GM21526 (cell line): ENCODE measurements around the gene UNC5A.

Experiments used
- ATAC-seq: cut with Tn5 transposase; IDR thresholded peaks from one replicate; pipeline ENCODE4 v1.9.1; 2021; ENCODE audit warnings: moderate library complexity; ENCODE audit not compliant: unreplicated experiment, low FRiP score

The UNC5A gene

DNA sequence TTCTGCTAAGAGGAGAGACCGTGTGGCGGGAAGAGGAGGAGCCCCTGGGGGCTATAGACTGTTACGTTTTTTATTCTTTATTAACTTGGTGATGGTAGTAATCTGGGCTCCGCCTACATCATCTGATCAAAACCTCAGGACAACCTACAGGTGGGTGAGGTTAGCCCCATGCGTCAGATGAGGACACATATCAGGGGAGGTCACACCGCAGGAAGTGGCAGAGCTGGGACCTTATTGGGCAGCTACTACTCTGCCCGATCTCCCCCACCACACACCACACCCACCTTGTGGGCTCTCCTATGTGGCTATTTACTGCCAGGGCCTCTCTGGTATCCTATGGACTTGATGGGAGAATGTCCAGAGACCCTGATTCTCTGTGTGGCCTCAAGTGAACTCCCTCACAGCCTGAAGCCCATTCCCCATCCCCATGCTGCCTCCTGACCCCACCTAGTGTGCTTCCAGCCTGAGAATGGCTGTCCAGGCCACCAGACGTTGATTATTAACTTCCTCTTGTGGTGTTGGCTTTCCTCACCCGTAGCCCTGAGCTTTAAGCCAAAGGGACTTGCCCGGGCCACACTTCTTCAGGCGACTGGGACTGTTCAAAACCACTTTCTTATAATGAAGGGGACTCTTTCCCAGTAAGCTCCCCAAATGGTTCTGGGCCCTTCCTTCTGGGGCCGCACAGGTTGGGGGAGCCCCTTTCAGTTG is 8.2 kb downstream of the UNC5A start:
- ATAC-seq: no peak

DNA sequence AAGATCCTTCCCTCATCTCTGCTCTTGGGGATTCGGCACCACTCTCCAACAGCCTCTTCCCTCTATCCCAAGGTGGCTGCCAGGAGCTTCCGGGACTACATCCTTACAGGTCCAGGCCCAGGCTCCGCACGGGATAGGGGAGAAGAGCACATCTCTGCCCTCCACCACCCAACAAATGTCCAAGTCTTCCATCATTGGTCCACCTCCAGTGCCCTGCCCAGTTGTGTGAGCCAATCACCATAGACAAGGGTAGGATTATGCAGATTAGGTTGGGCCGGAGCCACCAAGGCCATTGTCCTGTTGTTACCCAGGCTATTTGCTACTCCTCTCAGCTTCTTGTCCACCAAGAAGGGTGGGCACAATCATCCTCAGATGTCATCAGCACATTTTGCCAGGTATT is 9.1 kb downstream of the UNC5A start:
- no peak for ATAC-seq

DNA sequence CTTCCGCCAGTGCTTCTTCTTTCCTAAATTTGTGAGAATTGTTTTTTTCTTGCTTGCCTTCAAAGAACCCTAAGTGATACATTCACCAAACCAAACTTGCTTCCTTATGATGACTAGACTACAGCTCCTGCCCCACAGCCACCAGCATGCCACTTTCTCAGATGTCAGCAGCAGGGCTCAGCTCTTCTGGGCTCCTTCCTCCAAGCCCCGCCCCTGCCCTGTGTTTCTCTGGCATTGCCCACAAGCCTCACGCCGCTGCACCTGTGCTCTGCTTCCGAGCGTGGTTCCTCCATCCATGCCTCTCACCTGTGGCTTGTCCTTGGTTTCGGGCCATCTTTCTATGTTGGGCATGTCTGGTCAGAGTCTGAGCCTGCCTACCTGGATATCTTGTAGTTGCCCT is 10.6 kb downstream of the UNC5A start:
- no peak for ATAC-seq

DNA sequence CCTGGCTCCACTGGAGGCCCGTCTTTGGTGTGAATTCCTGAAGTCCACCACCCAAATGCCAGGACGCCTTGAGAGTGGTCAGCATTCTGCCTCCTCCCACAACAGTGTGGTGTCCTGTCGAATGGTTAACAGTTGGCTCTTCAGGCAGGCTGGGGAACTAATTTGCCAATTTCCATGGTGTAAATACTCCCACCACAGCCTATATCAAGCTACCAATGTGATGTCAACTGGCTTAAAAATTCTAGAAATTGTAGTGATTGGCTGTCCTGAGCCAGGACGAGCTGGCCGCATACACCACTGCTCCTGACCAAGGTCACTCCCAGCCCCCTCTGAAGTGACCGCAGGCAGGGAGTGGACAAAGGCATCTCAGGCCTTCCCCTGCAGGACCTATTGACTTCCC is 11.1 kb downstream of the UNC5A start:
- no peak for ATAC-seq

DNA sequence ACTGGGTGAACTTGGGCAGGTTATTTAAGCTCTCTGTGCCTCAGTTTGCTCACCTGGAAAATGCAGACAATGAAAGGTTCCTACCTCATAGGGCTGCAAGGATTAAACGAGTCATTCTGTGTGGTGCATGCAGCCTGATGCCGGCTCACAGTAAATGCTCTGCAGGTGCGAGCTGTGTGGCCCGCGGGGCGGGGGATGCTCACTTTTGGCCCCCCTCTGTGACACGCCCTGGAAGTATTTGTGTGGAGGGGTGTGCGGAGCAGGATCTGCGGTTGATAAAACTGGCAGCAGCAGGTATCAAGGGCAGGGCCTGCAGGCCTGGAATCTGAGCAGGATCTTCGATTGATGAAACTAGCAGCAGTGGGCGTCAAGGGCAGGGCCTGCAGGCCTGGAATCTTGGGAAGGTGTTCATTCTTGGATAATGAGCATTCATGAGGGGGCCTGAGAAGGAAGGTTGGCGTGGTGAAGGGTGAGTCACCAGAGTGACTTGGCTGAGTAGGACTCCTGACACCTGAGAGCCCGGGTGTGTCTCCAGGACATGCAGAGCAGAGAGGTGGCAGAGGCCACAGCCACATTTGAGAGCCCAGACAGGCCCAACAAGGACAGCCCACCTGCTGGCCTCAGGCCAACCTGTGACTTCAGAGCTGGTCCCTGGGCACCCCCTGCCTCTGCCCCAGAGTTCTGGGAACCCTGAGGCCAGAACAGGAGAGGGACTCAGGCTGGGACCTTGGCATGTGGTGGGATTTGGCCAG is 11.9 kb downstream of the UNC5A start:
- ATAC-seq: no peak

DNA sequence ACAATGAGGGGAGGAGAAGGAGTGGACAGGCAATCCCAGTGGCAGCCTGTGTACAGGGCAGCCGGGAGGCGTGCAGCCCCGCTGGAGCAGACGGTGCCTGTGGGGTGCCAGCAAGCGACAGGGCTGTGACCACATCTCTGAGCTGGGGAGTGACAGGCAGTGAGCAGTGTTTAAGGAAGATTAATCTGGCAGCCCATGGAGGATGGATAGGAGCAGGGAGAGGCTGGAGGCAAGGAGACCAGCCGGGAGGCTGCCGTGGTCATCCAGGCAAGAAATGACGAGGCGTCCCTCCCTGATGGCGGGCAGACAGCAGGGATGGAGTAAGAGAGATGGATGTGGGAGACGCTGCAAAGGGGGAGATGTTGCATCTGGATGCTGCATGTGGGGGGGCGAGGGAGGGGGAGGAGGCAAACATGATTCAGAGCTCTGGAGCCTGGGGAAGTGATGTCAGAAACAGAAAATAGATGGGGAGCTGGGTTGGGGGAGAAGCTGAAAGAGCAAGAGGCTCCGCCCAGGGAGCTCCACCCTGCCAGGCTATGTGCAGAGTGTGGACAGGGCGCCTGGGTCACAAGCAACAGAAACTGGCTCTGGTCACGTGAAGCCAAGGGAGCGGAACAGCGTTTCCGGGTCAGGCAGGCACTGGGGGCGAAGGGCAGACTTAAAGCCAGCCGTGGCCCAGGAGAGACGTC is 12.6 kb downstream of the UNC5A start:
- no peak for ATAC-seq

DNA sequence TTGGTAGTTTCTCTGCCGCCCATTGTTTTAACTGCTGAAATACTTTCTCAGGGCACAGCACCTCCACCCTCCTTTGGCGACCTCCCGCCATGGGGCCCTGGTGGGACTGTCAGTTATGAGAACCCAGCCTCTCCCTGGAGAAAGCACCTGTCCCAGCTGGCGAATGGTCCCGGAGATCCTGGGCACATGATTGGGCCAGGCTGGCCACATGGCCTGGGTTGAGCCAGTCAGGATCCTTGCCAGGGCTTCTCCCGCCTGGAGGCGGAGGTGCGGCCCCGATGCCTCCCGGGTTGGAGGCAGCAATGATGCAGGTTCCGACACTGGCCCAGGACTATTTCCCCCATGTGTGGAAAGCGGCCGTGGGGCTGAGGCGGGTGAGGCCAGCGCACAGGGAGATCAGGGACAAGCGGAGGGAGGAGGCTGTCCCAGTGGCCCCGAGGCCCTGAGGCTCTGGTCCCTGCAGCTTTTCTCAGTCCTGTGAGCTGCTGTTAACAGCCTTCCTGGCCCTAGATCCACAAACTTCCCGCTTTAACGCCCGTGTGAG is 13.6 kb downstream of the UNC5A start:
- no peak for ATAC-seq

DNA sequence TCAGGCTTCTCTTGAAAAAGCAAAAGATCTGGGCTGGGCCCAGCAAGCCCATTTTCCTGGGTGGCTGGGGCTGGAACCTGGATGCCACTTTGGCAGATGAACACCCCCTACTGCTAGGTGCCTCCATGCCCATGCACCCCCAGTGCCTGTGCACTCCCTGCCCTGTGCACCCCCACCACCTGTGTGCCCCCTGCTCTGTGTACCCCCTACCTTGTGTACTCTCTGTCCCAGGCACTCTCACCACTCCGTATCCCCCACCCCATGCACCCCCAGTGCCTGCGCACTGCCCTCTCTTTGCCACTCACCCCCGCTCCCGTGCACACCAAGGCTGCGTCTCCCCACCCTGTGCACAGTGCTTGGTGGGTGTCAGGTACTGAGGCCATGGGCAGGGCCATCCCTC is 14.2 kb downstream of the UNC5A start:
- ATAC-seq: no peak

DNA sequence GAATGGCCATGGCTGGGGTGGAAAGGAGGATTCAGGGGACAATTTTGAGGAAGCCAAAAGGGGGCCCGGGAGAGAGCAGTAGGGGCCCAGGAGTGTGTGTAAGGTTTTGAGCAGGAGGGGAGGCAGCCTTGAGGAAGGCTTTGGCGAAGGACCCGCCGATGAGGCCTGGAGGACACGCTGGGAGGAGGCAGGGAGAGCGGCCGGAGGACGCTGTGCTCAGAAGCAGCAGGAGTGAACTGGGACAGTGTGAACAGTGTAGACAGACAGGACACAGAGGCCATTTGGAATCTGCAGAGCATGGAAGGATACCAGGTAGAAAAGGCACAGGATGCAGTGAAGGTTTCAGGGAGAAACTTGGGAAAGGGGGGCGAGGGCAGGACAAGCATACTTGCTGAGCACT is 14.9 kb downstream of the UNC5A start:
- no peak for ATAC-seq

DNA sequence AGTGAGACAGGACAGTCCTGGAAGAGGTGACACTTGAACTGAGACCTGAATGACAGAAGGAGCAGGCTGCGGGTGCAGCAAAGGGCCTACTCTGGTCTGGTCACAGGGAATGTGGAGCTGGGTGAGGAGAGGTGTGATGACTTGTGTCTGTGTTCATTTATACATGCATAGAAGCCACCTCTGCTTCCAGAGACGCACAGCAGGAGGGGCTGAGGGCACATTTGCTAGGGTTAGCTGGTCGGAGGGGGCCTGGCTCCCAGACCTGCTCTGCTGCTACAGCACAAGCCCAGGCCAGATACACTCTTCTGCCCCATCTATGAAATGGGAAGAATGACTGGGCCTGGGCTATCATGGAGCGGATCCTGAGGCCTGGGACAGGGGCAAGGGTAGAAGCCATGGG is 15.6 kb downstream of the UNC5A start:
- ATAC-seq: no peak

DNA sequence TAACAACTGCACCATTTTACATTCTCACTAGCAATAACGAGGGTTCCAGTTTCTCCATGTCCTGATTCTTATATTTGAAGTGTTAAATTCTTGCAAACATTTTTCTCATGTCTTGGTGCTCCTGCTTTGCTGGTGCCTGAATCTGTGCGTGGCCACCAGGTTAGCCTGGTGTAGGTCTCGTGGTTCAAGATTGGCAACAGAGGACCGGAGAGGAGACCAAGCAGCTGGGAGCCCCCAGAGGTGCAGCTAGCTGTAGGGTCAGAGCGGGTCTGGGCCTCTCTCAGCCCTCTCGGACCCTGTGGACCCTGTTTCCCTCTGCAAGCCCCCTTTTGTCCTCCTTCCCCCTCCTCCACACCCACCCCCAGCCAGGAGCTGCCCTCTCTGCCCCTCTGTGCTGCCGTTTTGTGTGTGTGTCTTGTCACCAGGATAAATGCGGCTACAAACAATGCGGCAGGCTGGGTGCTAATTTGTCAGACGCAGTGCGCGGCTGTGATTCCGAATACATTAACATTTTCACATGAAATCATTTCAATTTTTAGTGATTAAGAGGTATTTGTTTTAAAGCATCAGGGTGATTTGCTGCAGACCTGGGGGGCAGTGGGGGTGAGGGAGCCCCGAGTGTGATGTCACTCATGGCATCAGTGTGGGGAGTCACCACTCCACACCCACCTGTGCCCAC is 17.5 kb downstream of the UNC5A start:
- no peak for ATAC-seq

DNA sequence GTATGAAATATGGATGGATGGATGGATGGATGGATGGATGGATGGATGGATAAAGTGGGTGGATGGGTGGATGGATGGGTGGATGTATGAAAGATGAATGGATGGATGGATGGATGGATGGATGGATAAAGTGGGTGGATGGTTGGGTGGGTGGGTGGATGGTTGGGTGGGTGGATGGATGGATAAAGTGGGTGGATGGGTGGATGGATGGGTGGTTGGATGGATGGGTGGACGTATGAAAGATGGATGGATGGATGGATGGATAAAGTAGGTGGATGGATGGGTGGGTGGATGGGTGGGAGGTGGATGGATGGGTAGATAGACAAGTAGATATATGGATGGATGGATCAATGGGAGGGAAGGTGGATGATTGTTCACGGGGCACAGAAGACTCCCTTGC is 19.0 kb downstream of the UNC5A start:
- ATAC-seq: no peak

DNA sequence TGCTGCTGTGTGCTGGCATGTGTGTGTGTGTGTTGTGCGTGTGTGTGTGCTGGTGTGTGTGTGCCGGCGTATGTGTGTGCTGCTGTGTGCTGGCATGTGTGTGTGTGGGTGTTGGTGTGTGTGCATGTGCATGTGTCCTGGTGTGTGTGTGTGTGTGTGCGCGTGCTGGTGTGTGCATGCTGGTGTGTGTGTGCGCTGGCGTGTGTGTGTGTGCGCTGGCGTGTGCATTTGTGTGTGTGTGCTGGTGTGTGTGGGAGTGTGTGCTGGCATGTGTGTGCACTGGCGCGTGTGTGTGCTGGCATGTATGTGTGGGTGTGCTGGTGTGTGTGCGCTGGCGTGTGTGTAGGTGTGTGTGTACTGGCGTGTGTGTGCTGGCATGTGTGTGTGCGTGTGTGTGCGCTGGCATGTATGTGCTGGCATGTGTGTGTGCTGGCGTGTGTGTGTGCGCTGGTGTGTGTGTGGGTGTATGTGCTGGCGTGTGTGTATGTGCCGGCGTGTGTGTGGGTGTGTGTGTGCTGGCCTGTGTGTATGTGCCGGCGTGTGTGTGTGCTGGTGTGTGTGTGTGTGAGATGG is 20.1 kb downstream of the UNC5A start:
- no peak for ATAC-seq

DNA sequence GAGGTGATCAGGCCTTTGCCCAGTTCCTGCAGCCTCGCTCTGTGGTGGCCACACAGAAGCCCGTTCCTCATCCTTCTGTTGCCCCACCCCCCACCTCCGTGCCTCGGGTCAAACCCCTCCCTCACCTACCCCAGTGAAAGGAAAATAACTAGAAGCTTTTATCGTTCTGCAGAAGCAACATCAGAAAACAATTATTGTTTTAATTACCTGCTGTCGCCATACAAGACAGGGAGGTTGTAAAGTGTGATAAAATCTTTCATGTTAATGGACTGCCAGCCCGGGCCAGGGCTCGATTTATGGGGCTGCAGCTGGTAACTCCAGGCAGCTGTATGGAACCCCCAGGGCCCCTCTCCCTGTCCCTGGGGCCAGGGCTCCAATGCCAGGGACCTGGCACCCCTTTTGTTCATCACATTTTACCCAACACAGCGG is 20.6 kb downstream of the UNC5A start:
- ATAC-seq: no peak

DNA sequence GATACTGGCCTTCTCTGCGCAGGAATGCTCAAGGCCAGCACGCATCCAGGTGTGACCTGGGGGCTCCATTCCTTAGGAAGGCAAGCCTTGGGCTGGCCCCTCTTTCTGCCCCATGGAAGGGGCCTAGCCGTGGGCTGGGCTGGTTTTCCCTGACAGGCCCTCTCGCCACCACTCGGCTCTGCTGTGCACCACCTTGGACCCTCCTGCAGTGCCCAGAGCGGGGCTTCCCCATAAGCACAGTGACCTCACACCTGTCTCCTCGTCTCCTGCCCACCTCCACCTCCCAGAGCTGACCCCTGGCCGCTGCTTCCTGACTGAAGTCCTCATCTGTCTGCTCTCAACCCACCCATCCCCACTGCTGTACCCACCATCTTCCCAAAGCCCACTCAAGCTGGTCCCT is 21.1 kb downstream of the UNC5A start:
- no peak for ATAC-seq

DNA sequence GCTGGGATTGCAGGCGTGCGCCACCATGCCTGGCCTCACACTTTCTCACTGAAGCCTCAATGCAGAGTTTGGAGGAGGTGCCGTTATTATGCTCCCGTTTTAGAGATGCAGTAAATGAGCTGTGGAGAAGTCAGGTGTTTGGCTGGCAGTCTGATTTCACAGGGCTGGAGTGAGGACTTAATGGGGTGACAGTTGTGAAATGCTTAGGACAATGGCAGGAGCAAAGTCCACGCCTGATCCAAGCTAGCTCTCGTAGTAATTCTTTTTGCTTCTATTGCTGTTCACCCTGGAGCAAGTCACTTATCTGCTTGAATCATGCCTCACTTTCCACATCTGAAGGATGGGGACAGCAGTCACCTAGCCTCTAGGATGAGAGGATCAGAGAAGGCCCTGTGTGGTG is 21.8 kb downstream of the UNC5A start:
- no peak for ATAC-seq

DNA sequence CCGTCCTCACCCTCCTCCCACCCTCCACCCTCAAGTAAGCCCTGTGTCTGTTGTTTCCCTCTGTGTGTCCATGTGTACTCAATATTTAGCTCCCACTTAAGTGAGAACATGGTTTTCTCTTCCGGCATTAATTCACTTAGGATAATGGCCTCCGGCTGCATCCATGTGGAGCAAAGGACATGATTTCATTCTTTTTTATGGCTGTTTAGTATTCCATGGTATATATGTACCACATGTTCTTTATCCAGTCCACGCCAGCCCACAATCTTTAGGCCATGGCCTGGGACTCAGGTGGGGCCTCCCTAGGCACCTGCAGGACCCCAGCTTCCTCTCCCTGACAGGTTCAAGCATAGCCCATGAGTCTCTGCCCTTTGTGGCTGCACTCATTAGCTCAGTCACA is 22.9 kb downstream of the UNC5A start:
- no peak for ATAC-seq

DNA sequence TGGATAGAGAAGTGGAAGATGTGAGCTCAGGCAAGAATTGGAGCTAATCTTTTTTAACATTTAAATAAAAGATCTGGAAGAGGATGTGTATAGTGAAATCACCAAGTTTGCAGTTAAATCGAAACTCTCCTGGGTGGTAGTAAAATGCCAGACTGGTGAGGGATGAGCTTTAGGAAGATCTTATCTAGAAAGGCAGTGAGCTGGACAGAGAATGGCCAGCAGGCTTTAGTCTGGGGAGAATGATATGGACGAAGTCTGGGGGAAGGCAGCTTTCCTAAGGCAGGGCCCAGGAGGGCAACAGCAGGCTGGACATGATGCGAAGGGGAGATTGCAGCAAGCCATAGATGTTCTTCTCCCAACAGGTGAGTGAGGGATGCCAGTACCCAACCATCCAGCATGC is 25.6 kb downstream of the UNC5A start:
- ATAC-seq: no peak

DNA sequence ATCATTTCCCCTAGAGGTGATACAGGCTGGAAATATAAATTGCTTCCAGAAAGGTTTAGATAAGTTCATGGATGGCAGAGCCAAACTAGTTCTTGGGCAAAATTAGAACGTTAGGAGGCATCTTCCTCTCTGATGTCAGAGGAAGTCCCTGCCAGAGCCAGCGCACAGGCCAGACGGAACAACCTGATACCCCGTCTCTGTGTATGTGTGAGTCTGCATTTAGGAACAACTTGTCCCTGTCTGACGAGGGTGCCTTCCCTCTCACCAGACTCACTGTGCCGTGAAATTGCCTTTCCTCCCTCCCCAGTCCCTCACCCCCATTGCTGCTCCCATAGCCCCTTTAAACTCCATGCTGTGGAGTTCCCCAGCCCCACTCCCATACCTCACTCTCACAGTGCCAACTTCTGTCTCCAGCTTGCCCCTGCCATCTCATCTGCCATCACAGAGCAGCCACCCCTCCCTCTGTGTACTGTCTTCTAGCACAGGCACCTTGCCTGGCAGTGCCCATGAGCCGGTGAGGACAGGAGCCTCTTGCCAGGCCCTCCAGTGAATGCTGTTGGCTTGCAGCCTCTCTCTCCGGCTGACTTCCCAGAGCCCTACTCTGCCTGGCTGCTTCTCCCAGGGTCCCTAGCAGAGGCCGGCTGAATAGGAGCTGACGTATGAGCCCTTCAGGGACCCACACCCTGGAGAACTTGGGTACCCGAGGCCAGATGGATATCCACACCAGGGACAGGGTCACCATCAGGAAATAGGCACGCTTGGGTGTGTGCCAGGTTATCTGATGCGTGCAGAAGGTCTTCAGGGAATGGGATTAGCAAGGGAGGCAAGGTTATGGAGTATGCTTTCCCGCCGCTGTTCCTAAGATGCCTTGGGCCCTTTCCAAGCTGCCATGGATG is 26.7 kb downstream of the UNC5A start:
- no peak for ATAC-seq

DNA sequence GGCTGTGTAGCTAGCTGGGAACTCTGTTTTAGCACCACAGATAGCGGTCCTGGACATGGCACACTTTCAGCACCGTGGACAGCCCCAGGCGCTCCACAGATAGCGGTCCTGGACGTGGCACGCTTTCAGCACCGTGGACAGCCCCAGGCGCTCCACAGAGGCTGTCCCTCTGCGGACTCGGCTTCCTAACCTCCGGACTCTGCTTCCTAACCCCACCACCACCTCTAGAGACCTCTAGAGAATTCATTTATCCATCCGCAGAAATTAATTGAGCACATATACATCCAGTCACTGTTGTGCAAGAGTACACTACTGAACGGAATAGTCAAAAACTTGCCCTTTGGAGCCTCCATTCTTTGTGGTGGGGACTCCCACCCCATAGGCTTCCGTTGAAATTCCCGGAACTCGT is 27.4 kb downstream of the UNC5A start:
- no peak for ATAC-seq
